ENCODE measurements around the gene STARD5.

STARD5 gene

DNA sequence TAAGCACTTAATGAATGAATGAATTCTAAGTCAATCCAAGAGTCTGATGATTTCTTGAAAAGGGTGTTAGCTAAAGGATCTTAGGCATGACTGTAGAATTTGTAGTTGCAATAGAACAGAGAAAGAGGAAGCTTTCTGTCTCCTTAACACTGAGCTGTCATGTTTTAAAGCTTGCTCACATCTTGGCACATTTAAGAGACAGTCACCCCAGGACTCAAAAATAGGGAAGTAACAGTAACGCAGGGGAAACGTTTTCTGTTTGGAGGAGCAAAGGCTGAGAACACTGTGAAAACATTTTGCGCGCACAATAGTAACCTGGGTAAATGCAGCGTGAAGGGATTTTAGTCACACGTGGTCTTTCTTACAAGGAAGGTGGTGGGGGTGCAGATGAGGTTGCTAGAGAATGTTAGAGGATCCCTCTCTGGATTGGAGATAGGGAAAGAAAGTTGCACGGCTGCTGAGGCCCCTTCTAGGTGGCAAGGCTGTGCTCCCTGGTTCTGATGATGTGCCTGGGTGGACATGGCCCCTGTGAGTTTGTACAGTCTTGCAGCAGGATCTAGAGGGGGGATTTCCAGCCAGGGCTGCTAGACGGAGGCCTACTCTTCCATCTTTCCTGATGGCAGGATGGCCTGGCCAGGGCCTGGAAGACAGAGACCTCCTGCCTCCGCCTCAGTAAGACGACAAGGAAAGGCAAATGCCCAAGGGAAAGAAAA, 12.0 kb downstream of the STARD5 start:
- peak; percentile 1 for ATAC-seq
- DNase-seq, result no peak

DNA sequence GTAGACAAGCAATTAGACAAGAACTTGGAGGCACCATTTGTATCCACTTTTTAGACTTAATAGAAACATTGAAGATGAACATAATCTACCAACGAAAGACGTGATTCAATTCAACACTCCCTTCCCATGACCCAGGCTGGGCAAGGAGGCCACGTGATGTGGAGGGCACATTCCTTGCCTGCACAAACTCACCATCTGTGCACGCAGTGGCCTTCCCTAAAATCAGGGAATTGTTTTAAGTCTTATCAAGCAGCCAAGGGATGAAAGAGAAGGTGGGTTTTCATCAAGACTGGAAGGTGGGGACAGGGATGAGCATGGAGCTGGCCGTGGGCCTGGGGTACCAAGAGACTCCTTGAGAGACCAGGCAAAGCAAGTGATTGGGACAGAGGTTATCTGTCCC, 13.5 kb downstream of the STARD5 start:
- ATAC-seq, result no peak
- no peak for DNase-seq

DNA sequence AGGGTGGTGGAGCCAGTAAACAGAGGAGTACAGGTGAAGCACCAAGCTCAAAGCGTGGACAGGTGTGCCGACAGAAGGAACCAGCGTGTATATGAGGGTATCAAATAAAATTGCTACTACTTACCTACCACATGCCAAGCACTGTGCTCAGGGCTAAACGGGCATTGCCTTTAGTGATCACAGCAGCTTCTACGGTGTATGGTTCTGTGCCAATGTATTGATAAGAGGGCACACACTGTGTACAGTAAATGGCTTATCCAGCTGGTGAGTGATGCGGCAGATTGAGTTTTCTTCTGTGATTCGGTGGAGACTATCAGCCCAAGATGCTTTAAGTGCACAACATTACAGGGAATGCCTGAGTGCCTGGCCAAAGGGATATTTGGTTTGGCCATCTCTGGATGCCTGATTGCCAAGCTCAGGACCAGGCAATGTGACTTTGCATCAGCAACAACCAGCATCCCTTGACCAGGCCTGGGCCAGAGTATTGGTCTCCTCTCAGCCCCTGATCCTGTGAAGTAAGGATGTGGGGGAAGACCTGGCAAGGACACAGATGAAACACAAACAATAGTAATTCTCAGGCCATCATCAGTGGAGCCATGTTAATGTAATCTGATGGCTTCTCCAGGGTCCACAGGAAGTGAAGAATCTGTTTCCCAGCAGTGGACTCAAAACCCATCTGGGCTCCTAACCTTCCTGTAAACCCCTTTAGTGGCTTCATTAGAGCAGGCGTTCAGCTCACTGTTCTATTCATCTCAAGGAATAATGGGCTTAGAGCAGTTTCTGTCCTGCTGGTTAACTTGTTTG, 14.1 kb downstream of the STARD5 start:
- DNase-seq, result no peak
- no peak for ATAC-seq

DNA sequence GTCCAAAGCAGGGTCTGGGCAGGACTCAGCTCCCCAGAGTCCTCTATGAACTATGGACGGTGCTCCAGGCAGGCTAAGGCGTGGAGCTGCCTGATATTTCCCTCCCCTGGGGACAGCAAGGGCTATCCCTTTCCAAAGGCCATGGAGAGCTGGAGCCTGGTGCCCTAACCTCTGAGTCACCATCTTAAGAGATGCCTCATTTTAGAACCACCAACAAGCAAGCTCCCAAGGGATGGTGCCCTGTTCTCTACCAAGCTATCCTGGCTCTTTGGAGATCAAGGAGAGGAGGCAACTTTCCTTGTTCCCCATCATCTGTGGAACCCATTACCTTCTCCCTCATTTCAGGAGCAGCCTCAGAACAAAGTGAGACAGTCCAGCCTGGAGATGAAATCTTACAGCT, 15.7 kb downstream of the STARD5 start:
- ATAC-seq (no peak), DNase-seq (no peak)

DNA sequence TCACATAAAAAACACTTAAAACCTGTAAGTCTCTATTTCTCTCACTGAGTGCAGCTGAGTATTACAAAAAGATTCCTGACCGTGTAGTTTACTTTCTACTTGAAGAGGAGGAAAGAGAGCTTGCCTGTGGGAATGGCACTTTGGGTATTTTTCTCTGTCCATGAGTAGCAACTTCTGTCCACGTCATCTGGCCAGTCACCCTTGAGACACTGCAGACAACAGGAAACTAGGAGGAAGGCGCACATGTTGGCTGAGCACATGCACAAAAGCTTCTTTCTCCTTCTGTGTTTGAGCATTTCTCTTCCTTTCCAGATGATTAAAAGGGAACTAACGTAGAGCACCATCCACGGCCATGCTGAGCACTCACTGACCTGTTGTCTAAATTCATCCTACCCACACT, 19.7 kb downstream of the STARD5 start:
- ATAC-seq (no peak), DNase-seq (no peak)

DNA sequence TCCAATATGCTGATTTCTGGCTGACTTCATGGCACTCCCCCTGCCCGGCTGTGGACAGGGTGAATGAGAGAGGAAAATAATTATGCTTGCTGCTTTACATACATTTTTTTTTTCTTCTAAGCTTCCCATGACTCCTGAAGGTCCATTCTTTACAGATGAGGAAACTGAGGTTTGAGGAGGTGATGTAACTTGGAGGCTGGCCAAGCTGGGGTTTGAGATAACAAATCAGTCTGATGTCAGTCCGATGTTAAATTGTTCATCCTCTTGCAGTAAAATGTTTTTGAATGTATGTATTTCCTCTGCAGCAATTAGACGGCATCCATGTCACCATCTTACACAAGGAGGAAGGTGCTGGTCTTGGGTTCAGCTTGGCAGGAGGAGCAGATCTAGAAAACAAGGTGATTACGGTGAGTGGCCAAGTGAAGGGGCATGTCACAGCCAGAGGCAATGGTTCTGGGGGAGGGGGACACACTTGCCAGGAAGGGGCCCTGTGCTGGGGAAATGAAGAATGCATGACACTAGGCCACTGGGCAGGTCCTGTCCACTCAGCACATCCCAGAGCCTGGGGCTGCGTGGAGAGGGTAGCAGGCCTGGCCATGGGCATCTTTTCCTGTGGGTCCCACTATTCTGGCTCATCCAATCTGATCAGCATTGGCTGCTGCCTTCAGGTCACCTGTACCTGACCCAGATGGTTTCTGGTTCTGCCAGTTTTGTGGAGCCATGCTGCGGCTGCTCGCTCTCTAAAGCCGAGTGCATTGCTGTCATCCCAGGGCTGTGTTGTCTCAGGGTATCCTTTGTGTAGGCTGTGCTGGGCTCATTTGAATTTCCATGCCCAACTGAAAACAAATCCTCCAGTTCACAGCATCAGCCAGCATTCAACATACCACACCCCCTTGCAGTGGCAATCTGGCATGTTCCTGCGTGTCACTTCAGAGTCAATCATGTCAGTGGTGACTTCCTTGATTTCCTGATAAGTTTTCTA, 20.4 kb downstream of the STARD5 start:
- ATAC-seq (no peak), DNase-seq (no peak)

DNA sequence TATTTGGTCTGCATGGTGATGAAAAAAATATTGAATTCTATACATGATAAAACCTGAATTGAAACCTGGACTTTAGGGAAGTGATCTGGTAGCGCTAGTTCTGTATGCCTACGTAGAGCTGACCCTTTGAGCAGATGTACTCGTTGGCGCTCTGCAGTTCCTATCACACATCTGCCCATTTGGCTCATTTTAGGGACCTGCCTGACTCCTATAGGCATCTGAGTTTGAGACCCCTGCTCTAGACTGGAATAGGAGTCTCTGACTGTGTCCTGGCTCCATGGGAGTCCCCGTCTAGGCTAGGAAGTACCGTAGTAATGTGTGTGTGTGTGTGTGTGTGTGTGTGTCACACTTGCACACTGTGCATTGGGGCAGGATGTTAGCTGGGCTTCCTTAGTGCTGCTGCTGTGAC, 21.2 kb downstream of the STARD5 start:
- DNase-seq (no peak), ATAC-seq (no peak)

DNA sequence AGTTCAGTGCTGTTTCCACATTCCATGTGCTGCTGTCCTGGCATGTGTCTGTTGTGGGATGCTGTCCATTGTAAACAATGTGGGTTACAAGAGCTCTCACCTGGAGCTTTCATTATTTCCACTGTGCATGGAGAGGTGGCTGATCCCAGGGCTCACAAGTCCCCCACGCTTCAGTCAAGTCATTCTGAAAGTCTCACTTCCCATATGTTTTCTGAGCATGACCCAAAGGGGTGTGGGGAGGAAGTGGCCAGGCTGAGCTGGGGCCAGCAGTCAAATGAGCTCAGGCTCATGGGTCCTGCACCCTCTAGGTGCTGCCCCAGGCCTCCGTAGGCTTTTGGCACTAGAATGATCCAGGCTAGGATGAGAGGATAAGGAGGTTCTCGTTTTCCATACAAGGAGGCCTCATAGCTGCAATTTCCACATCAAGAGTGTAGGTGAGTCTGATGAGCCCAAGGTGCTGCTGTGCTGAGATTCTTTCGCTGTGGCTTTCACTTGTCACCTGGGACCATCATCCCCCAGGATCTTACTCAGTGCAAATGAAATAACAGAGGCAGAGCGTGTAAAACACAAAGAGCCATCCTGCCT, 22.0 kb downstream of the STARD5 start:
- DNase-seq (peak; percentile 66), ATAC-seq (peak; percentile 69)

DNA sequence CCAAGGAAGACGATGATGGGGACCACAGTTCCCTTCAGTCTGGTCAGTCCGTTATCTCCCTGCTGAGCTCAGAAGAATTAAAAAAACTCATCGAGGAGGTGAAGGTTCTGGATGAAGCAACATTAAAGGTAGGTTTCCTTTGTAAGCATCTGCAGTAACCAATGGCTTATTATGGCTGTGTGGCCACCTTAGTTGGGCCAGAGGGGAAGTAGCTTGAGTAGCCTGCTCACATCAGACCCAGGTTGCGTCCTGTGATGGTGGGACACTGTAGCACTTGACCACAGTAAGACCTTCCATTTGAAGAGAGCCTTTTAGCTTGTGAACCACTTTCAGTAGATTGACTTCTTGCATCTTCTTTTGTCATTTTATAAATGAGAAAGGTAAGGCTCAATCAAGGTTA, 22.6 kb downstream of the STARD5 start:
- no peak for DNase-seq
- no peak for ATAC-seq

DNA sequence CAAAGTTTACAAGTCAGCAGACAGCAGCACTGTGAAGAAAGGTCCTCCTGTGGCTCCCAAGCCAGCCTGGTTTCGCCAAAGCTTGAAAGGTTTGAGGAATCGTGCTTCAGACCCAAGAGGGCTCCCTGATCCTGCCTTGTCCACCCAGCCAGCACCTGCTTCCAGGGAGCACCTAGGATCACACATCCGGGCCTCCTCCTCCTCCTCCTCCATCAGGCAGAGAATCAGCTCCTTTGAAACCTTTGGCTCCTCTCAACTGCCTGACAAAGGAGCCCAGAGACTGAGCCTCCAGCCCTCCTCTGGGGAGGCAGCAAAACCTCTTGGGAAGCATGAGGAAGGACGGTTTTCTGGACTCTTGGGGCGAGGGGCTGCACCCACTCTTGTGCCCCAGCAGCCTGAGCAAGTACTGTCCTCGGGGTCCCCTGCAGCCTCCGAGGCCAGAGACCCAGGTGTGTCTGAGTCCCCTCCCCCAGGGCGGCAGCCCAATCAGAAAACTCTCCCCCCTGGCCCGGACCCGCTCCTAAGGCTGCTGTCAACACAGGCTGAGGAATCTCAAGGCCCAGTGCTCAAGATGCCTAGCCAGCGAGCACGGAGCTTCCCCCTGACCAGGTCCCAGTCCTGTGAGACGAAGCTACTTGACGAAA, 24.2 kb downstream of the STARD5 start:
- DNase-seq (no peak), ATAC-seq (no peak)

DNA sequence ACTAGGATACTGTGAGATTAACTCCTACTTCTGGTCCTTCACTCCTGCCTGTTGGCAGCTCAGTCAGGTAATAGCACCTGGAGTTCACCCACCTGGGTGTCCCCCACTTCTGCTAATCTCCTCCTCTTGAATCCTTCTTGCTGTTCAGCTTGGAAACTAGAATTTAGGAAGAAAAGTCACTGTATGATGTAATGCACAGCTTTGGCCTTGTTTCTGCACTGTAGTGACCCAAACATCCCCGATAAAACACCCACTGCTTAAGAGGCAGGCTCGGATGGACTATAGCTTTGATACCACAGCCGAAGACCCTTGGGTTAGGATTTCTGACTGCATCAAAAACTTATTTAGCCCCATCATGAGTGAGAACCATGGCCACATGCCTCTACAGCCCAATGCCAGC, 24.8 kb downstream of the STARD5 start:
- ATAC-seq, result no peak
- DNase-seq, result no peak

DNA sequence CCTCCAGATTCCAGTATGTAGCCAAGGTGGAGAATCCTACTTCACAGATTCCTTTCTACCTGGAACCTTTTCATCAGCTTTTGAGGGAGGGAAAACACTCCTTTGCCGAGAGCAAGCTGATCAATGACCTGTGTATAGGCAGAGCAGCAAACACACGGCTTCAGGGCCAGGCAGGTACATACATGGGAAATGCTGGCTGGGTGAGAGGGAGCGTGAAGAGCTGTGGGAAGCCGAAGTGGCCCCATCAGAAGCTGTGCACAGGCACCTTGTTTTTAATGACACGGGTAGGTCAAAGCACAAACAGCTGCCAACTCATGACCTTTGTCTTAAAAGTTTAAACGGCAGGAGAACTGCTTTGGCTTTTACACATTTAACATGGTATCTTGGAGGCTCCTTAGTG, 25.3 kb downstream of the STARD5 start:
- no peak for ATAC-seq
- DNase-seq, result no peak

DNA sequence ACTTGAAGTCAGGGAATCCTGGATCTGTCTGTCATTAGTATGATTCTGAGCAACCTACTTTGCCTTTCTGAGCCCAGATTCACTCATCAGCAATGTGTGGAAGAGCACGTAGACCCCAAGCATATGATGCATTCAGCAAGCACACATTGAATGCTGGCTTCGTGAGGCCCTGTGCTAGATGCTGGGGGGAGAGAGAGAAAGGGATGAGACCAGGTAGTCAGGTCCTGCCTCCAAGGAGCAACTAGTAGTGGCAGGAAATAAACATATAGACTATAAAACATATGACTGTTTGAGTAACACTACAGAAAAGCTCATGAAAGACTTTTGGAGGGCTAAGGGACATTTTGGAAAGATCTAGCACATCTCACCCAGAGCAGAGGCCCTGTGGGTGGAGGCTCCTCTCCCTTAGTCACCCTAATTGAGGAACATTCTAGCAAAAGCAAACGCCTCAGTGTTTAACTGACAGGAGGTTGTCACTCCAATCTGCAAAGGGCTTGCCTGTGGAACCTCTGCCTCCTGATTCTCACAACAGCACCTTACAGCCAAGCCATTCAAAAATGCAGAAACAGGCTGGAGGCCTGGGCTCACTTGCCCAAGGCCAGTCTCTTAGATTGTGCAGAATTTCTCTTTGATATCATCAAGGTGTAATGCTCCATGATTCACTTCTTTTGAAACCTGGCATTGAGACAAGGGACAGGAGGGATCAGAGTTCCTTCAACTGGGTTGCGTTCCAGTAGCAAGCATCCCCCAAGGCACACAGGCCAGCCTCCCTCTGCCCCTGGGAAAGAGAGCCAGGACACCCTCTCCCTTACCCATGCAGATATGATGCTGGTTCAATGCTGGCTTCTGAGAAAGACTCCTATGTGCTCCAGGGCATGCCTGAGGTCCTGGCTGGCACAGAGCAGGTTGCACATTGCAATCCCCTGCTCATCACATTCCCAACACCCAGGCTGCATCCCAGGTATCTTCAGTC, 26.1 kb downstream of the STARD5 start:
- DNase-seq (no peak), ATAC-seq (no peak)

DNA sequence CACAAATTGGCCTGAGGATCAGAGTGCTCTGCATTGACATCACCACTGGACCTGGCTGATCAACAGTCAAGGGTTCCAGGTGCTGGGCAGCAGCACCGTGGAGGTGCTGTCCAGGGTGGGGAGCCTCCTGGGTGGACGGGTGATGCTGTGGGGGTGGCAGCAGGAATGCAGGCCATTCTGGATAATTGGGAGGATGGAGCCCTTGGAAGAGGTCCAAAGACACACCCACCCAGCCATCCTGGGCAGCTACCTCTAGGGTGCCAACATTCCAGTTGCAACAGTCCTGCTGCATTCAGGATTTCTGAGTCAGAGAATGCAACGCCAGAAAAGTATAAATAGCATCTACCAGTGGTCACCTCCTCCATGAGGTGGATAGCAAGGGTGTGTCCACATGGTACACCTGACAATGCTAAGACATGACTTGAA, 26.8 kb downstream of the STARD5 start:
- ATAC-seq, result no peak
- no peak for DNase-seq

DNA sequence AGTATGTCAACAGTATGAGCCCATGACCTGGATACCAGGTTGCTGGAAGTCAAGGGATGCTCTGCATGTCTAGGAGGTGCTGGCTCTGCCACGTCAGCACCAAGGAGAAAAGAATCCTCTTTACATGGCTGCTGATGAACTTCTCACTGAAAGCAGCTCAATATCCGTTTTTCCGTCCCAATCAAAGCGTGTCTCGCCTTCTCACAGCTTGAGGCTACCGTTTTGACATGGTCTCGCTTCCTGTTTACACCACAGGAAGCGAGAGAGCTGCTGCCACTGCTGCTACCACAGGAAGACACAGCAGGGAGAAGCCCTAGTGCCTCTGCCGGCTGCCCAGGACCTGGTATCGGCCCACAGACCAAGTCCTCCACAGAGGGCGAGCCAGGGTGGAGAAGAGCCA, 27.3 kb downstream of the STARD5 start:
- peak; percentile 58 for ATAC-seq
- DNase-seq, result peak; percentile 72

DNA sequence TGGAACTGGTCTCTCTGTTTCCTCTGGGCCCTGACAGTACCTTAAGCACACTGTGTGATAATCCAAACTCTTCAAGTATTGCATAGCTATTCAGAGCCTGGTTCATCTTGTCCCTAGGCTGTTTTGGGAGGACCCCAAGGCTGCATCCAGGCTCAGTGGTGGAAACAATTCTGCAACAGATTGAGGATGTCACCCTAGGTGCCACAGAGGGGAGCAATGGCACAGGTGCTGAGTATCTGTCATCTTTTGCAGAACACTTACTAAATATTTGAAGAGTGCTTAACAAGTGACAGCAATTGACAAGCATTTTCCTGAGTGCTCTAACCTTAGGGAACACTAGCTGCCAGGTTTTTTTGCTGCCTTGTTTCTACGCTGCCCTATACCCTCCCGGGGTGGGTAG, 27.8 kb downstream of the STARD5 start:
- ATAC-seq (no peak), DNase-seq (no peak)

DNA sequence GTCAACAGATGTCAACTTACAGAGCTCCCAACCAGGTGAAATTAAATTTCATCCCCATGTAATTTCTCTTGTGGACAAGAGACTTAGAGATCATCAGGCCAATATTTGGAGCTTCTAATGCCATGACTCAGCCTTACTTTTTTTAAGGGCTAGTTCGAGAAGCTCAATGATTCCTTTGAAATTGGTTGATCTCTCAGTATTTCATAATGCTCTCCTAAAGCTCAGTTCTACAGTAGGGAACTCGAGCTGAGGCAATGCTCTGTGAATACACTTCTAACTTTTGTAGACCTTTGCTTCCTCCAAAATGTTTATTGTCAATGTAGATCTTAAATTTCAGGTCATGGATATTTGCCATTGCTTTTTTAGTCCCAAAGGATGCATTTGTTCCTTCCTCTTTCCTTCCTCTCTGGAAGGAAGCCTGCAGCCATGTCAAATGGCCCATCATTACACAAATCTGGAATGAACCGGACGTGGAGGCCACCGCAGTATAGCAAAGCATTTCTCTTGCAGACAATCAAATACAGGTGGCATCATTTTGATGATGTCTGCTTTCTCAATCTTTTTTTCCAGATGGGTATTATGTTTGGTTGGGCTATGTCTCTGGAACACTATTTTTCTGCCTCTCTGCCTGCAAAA, 28.3 kb downstream of the STARD5 start:
- DNase-seq (no peak), ATAC-seq (no peak)

DNA sequence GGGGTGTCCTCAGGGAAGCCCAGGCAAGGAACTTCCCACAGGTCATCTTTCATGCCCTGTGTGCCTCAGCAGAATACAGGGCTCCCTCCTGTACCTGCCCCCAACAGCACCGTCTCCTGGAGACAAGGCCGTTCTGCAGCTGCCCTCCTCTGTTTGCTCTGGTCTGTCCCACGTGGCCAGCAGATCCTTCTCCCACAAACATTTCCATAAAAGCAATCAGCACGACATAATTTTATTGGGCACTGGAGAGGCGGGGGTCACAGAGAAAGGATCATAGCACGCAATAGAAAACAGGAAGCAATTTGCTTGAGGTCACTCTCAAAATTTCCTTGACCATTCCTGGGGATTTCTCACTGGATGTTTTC, 29.4 kb downstream of the STARD5 start:
- DNase-seq (peak; percentile 45), ATAC-seq (no peak)

DNA sequence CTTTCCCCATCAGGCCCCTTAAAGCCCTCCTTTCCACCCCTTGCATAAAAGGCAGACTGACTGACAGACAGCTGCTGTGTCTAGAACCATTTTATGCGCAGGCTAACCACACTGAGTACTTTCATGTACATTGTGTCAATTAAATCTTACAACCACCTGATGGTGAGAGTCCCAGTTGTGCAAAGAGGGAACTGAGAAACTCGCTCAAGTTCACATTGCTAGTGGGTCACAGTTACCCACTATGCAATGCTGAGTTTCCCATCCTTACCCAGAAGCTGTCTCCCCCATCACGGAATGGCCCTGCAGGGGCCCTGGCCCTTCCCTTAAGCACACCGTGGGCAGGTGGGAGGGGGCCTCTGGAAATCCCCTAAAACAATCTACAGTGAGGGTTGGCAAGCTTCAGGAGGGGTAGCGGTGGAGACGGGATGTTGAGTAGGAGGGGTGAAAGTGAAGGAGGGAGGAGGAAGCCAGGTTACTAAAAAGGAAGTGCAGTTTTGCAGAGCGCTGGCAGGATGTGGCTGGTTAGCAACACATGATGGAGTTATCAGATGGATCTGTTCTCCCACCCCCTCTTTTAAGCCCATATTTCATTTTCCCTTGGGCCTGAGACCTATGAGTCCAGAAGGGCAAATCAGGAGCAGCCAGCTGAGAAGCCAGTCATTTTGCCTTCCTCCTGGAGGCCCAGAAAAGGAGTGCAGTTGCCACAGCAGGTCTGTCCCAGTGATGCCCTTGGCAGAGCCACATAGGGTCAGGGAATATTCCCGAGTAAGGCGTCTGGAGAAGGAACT, 30.0 kb downstream of the STARD5 start:
- ATAC-seq (peak; percentile 66), DNase-seq (peak; percentile 79)
